ENCODE results near the gene SOX18.
"Not testable (repeated sequence)": the region's sequence is repeated elsewhere in the genome, so short reads cannot be mapped to it uniquely, and the experiment has no call there.

Gene SOX18

GRCh38 chr20:64049060-64049877 lies at the start of gene SOX18:
SOX18 (minus strand) TSS chr20:64049639; CDS start chr20:64049516, 123 bp downstream.
- Histone ChIP-seq H3K27me3 (ENCODE audit: control insufficient read depth, insufficient read depth, low read length) (peaks cover 53% of the 10 kb centered on the region), H3K4me3 (ENCODE audit: low read depth, low read length) (peak within 1 kb of the TSS; percentile 30), H3K36me3 (ENCODE audit: control insufficient read depth, insufficient read depth, low read length) (no peaks in the 10 kb centered on the region), H3K9ac (ENCODE audit: low read depth, low read length) (no peak within 1 kb of the TSS), H3K9me3 (ENCODE audit: control insufficient read depth, insufficient read depth, low read length) (no peaks in the 10 kb centered on the region), H3K4me1 (ENCODE audit: control insufficient read depth, insufficient read depth, low read length) (no peaks in the 10 kb centered on the region)

DNA sequence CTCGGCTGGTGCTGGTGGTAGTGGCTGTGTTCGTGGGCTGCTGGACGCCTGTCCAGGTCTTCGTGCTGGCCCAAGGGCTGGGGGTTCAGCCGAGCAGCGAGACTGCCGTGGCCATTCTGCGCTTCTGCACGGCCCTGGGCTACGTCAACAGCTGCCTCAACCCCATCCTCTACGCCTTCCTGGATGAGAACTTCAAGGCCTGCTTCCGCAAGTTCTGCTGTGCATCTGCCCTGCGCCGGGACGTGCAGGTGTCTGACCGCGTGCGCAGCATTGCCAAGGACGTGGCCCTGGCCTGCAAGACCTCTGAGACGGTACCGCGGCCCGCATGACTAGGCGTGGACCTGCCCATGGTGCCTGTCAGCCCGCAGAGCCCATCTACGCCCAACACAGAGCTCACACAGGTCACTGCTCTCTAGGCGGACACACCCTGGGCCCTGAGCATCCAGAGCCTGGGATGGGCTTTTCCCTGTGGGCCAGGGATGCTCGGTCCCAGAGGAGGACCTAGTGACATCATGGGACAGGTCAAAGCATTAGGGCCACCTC lies 49.1 kb upstream of the SOX18 start:
- peaks cover 10% of the 10 kb centered on the region for H3K27me3 ChIP-seq (ENCODE audit: control insufficient read depth, insufficient read depth, low read length)
- no peaks in the 10 kb centered on the region for H3K36me3 ChIP-seq (ENCODE audit: control insufficient read depth, insufficient read depth, low read length)
- H3K9me3 ChIP-seq (ENCODE audit: control insufficient read depth, insufficient read depth, low read length) = no peaks in the 10 kb centered on the region
- H3K4me1 ChIP-seq (ENCODE audit: control insufficient read depth, insufficient read depth, low read length) = no peaks in the 10 kb centered on the region
- H3K4me3 ChIP-seq (ENCODE audit: low read depth, low read length) = no peak overlapping the region
- H3K9ac ChIP-seq (ENCODE audit: low read depth, low read length) = no peak overlapping the region

DNA sequence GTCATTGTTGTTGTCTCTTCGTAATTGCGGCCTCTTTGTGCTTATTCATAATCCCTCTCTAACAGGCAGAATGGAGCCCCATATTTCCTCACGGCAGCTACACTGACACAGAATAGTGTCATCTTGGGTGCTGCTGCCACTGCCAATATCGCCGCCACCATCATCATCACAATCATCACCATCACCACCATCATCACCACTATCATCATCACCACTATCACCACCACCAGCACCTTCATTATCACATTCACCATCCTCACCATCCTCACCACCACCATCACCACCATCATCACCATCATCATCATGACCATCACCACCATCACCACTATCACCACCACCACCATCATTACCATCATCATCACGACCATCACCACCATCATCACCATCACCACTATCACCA lies 47.1 kb upstream of the SOX18 start:
- H3K27me3 ChIP-seq (ENCODE audit: control insufficient read depth, insufficient read depth, low read length) = peaks cover 7% of the 10 kb centered on the region
- H3K4me1 ChIP-seq (ENCODE audit: control insufficient read depth, insufficient read depth, low read length) = peaks cover 5% of the 10 kb centered on the region
- H3K4me3 ChIP-seq (ENCODE audit: low read depth, low read length) = no peak overlapping the region
- no peak overlapping the region for H3K9ac ChIP-seq (ENCODE audit: low read depth, low read length)
- no peaks in the 10 kb centered on the region for H3K36me3 ChIP-seq (ENCODE audit: control insufficient read depth, insufficient read depth, low read length)
- H3K9me3 ChIP-seq (ENCODE audit: control insufficient read depth, insufficient read depth, low read length) = no peaks in the 10 kb centered on the region

DNA sequence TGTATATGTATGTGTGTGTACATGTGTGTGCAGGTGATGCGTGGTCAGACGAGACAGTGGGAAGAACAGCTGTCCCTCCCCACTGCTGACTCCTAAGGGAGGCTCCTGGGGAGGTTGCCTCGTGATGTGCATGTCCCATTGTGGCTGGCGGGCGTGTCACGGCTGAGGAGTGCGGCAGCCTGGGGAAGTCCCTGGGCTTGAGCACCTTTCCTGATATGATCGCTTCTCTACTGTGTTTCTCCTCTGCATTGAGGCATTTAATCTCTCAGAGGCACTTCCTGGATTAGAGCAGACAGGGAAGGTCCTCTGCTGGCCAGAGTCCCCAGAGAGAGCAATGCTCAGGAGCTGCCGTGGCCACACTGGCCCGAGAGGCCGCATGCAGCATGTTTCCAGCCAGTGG lies 46.5 kb upstream of the SOX18 start:
- Histone ChIP-seq H3K9ac (ENCODE audit: low read depth, low read length) (no peak overlapping the region), H3K27me3 (ENCODE audit: control insufficient read depth, insufficient read depth, low read length) (peaks cover 6% of the 10 kb centered on the region), H3K4me3 (ENCODE audit: low read depth, low read length) (no peak overlapping the region), H3K9me3 (ENCODE audit: control insufficient read depth, insufficient read depth, low read length) (no peaks in the 10 kb centered on the region), H3K4me1 (ENCODE audit: control insufficient read depth, insufficient read depth, low read length) (peaks cover 5% of the 10 kb centered on the region), H3K36me3 (ENCODE audit: control insufficient read depth, insufficient read depth, low read length) (no peaks in the 10 kb centered on the region)

GRCh38 chr20:64095455-64095854 lies 46.0 kb upstream of the SOX18 start:
- Histone ChIP-seq H3K27me3 (ENCODE audit: control insufficient read depth, insufficient read depth, low read length) (peaks cover 3% of the 10 kb centered on the region), H3K4me3 (ENCODE audit: low read depth, low read length) (no peak overlapping the region), H3K36me3 (ENCODE audit: control insufficient read depth, insufficient read depth, low read length) (no peaks in the 10 kb centered on the region), H3K4me1 (ENCODE audit: control insufficient read depth, insufficient read depth, low read length) (peaks cover 5% of the 10 kb centered on the region), H3K9ac (ENCODE audit: low read depth, low read length) (no peak overlapping the region), H3K9me3 (ENCODE audit: control insufficient read depth, insufficient read depth, low read length) (no peaks in the 10 kb centered on the region)

GRCh38 chr20:64093013-64093503 lies 43.6 kb upstream of the SOX18 start:
- Histone ChIP-seq H3K9me3 (ENCODE audit: control insufficient read depth, insufficient read depth, low read length) (no peaks in the 10 kb centered on the region), H3K36me3 (ENCODE audit: control insufficient read depth, insufficient read depth, low read length) (no peaks in the 10 kb centered on the region), H3K27me3 (ENCODE audit: control insufficient read depth, insufficient read depth, low read length) (peaks cover 3% of the 10 kb centered on the region), H3K4me1 (ENCODE audit: control insufficient read depth, insufficient read depth, low read length) (peaks cover 5% of the 10 kb centered on the region), H3K9ac (ENCODE audit: low read depth, low read length) (no peak overlapping the region), H3K4me3 (ENCODE audit: low read depth, low read length) (no peak overlapping the region)

GRCh38 chr20:64092258-64093012 lies 43.0 kb upstream of the SOX18 start:
- Histone ChIP-seq H3K4me1 (ENCODE audit: control insufficient read depth, insufficient read depth, low read length) (peaks cover 5% of the 10 kb centered on the region), H3K9me3 (ENCODE audit: control insufficient read depth, insufficient read depth, low read length) (no peaks in the 10 kb centered on the region), H3K4me3 (ENCODE audit: low read depth, low read length) (no peak overlapping the region), H3K36me3 (ENCODE audit: control insufficient read depth, insufficient read depth, low read length) (no peaks in the 10 kb centered on the region), H3K9ac (ENCODE audit: low read depth, low read length) (peak overlapping the region; percentile 1), H3K27me3 (ENCODE audit: control insufficient read depth, insufficient read depth, low read length) (peaks cover 3% of the 10 kb centered on the region)

DNA sequence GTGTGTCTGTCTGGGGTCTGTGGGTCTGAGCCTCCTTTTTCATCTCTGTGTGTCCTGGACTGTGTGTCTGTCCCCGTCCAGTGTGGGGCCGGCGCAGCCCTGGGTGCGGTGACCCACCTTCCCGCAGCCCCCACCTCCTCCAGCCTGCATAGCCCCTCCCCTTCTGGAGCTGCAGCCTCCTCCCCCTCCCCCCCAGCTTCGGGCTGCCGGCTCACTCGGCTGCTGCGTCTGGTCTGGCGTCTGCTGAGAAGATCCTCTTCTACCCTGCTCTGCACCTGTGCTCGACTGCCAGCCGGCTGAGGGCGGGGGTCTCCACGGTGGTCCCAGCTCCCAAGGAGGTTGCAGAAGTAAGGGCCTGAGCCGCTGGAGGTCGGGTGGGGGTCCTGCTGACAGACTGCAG lies 42.3 kb upstream of the SOX18 start:
- Histone ChIP-seq H3K36me3 (ENCODE audit: control insufficient read depth, insufficient read depth, low read length) (no peaks in the 10 kb centered on the region), H3K9ac (ENCODE audit: low read depth, low read length) (peak overlapping the region; percentile 1), H3K4me3 (ENCODE audit: low read depth, low read length) (no peak overlapping the region), H3K27me3 (ENCODE audit: control insufficient read depth, insufficient read depth, low read length) (peaks cover 3% of the 10 kb centered on the region), H3K9me3 (ENCODE audit: control insufficient read depth, insufficient read depth, low read length) (no peaks in the 10 kb centered on the region), H3K4me1 (ENCODE audit: control insufficient read depth, insufficient read depth, low read length) (peaks cover 5% of the 10 kb centered on the region)

GRCh38 chr20:64091340-64091739 lies 41.9 kb upstream of the SOX18 start:
- no peaks in the 10 kb centered on the region for H3K9me3 ChIP-seq (ENCODE audit: control insufficient read depth, insufficient read depth, low read length)
- peaks cover 3% of the 10 kb centered on the region for H3K27me3 ChIP-seq (ENCODE audit: control insufficient read depth, insufficient read depth, low read length)
- no peak overlapping the region for H3K9ac ChIP-seq (ENCODE audit: low read depth, low read length)

GRCh38 chr20:64090165-64090564 lies 40.7 kb upstream of the SOX18 start:
- Histone ChIP-seq H3K27me3 (ENCODE audit: control insufficient read depth, insufficient read depth, low read length) (peaks cover 9% of the 10 kb centered on the region), H3K4me1 (ENCODE audit: control insufficient read depth, insufficient read depth, low read length) (peaks cover 6% of the 10 kb centered on the region), H3K36me3 (ENCODE audit: control insufficient read depth, insufficient read depth, low read length) (no peaks in the 10 kb centered on the region), H3K9ac (ENCODE audit: low read depth, low read length) (no peak overlapping the region), H3K9me3 (ENCODE audit: control insufficient read depth, insufficient read depth, low read length) (no peaks in the 10 kb centered on the region), H3K4me3 (ENCODE audit: low read depth, low read length) (no peak overlapping the region)

More at GRCh38 chr20:64091340-64091739, 41.9 kb upstream of the SOX18 start:
- H3K36me3 ChIP-seq (ENCODE audit: control insufficient read depth, insufficient read depth, low read length) = no peaks in the 10 kb centered on the region
- peaks cover 5% of the 10 kb centered on the region for H3K4me1 ChIP-seq (ENCODE audit: control insufficient read depth, insufficient read depth, low read length)
- H3K4me3 ChIP-seq (ENCODE audit: low read depth, low read length) = no peak overlapping the region

GRCh38 chr20:64088586-64088985 lies 39.1 kb upstream of the SOX18 start:
- H3K9me3 ChIP-seq (ENCODE audit: control insufficient read depth, insufficient read depth, low read length); H3K36me3 ChIP-seq (ENCODE audit: control insufficient read depth, insufficient read depth, low read length); H3K9ac ChIP-seq (ENCODE audit: low read depth, low read length); H3K4me1 ChIP-seq (ENCODE audit: control insufficient read depth, insufficient read depth, low read length); H3K4me3 ChIP-seq (ENCODE audit: low read depth, low read length): not testable (repeated sequence)
- H3K27me3 ChIP-seq (ENCODE audit: control insufficient read depth, insufficient read depth, low read length) = peaks cover 19% of the 10 kb centered on the region

Data from iPS-15b (cell line).